Right atrium auricular region (tissue), 2 donors: ENCODE data around the gene AGBL4. TPM values are rescaled to one million over a fixed set of nuclear protein-coding genes. Genes with fewer than 3 reads are reported as not detected.

Experiments used
- DNase-seq: peaks from one replicate; pipeline ENCODE4 v3.0.0-alpha.2; 2019; ENCODE audit warnings: low spot score
- H3K27ac ChIP-seq, 2 donors: fragments of 200-600 bp; sonication (generic); 1 replicate in 1 of 2; 2 replicates in 1 of 2; pipeline ENCODE4 v1.5.1; 2016 to 2019
- H3K27me3 ChIP-seq, 2 donors: fragments of 200-600 bp; sonication (generic); one replicate each; pipeline versions ENCODE4 v1.5.1 to v1.6.0; 2017 to 2019
- H3K36me3 ChIP-seq: fragments of 200-600 bp; sonication (generic); one replicate; pipeline ENCODE4 v1.5.1; 2016
- H3K4me1 ChIP-seq, 2 donors: fragments of 200-600 bp; sonication (generic); one replicate each; pipeline versions ENCODE4 v1.5.1 to v1.6.0; 2017 to 2019
- H3K4me3 ChIP-seq, 2 donors: fragments of 200-600 bp; sonication (generic); 1 replicate in 1 of 2; 2 replicates in 1 of 2; pipeline ENCODE4 v1.5.1; 2017 to 2019; ENCODE audit warnings: mild to moderate bottlenecking in 1 of 2, moderate library complexity in 1 of 2
- H3K9me3 ChIP-seq, 2 donors: fragments of 200-600 bp; sonication (generic); one replicate each; pipeline ENCODE4 v1.5.1; 2019
- CTCF ChIP-seq, 2 donors: fragments of 200-600 bp; sonication (generic); IDR thresholded peaks; one replicate each; pipeline ENCODE4 v1.5.1; 2019; ENCODE audit warnings: antibody characterized with exemption in 2 of 2
- total RNA-seq, 2 donors: library from RNA; depleted of rRNA; stranded (reverse); fragments of >200 nt; gene quantifications; one replicate each; pipeline ENCODE4 v1.1.0, GENCODE V29; 2016

Gene AGBL4
- total RNA-seq, 2 donors from 2014 or later = 0.94 to 1.7 TPM

GRCh38 chr1:48679859-48680258 lies 1343.9 kb downstream of the AGBL4 start:
- no peaks in the 10 kb centered on the region for H3K36me3 ChIP-seq
- no peaks in the 10 kb centered on the region for H3K27me3 ChIP-seq
- H3K9me3 ChIP-seq = no peaks in the 10 kb centered on the region
- no peak overlapping the region for H3K4me3 ChIP-seq
- peaks cover 0 to 8% of the 10 kb centered on the region in 2 donors for H3K4me1 ChIP-seq
- DNase-seq = no peak
- TF ChIP-seq CTCF (IDR thresholded peaks at IDR 0.05) = no peak
- no peak overlapping the region for H3K27ac ChIP-seq

GRCh38 chr1:48678710-48679505 lies 1344.8 kb downstream of the AGBL4 start:
- Histone ChIP-seq H3K36me3 (no peaks in the 10 kb centered on the region), H3K4me3 (no peak overlapping the region), H3K9me3 (no peaks in the 10 kb centered on the region), H3K4me1 (peaks cover 0 to 8% of the 10 kb centered on the region in 2 donors), H3K27me3 (no peaks in the 10 kb centered on the region), H3K27ac (no peak overlapping the region)
- no peak for TF ChIP-seq CTCF (IDR thresholded peaks at IDR 0.05)
- DNase-seq = no peak

- no peak overlapping the region for H3K27ac ChIP-seq
- no peak overlapping the region for H3K4me3 ChIP-seq
- H3K27me3 ChIP-seq = no peaks in the 10 kb centered on the region
- TF ChIP-seq CTCF (IDR thresholded peaks at IDR 0.05) = peak; percentile 70 to 80
- peaks cover 0 to 8% of the 10 kb centered on the region in 2 donors for H3K4me1 ChIP-seq
- no peaks in the 10 kb centered on the region for H3K9me3 ChIP-seq
- peak; percentile 64 for DNase-seq
- no peaks in the 10 kb centered on the region for H3K36me3 ChIP-seq
Observed at GRCh38 chr1:48677306-48678287, 1346.2 kb downstream of the AGBL4 start.

- H3K9me3 ChIP-seq = no peaks in the 10 kb centered on the region
- H3K36me3 ChIP-seq = no peaks in the 10 kb centered on the region
- TF ChIP-seq CTCF (IDR thresholded peaks at IDR 0.05) = no peak
- no peak for DNase-seq
- H3K27ac ChIP-seq = no peak overlapping the region
- peaks cover 0 to 6% of the 10 kb centered on the region in 2 donors for H3K4me1 ChIP-seq
- no peak overlapping the region for H3K4me3 ChIP-seq
- no peaks in the 10 kb centered on the region for H3K27me3 ChIP-seq
Observed at GRCh38 chr1:48676822-48677221, 1346.9 kb downstream of the AGBL4 start.

- Histone ChIP-seq H3K4me1 (peaks cover 0 to 1% of the 10 kb centered on the region in 2 donors), H3K36me3 (no peaks in the 10 kb centered on the region), H3K27me3 (no peaks in the 10 kb centered on the region), H3K4me3 (no peak overlapping the region), H3K9me3 (no peaks in the 10 kb centered on the region), H3K27ac (no peak overlapping the region)
- TF ChIP-seq CTCF (IDR thresholded peaks at IDR 0.05) = no peak
- DNase-seq = no peak
Observed at GRCh38 chr1:48676376-48676775, 1347.4 kb downstream of the AGBL4 start.
